Lung (tissue), 12 donors: ENCODE data around the gene TOP3A. TPM values are rescaled to one million over a fixed set of nuclear protein-coding genes. Genes with fewer than 3 reads are reported as not detected.

ENCODE experiments used
- ATAC-seq: fragments of 200-7000 bp; cut with Tn5 transposase; one replicate; pipeline ENCODE4 v1.9.1; 2020; ENCODE audit warnings: moderate number of reproducible peaks; ENCODE audit not compliant: insufficient read depth, low FRiP score
- DNase-seq, 3 donors: peaks; one replicate each; pipeline ENCODE4 v3.0.0-alpha.2; 2013 to 2017
- H3K27ac ChIP-seq, 2 donors: one replicate each; pipeline ENCODE4 v1.5.1; 2013; ENCODE audit warnings: mild to moderate bottlenecking in 2 of 2, moderate library complexity in 2 of 2, control low read depth in 1 of 2, inconsistent platforms in 1 of 2, low read depth in 1 of 2, low read length in 1 of 2
- H3K27me3 ChIP-seq, 3 donors: one replicate each; pipeline ENCODE4 v1.5.1; 2013; ENCODE audit warnings: low read length in 2 of 3; ENCODE audit not compliant: control insufficient read depth in 3 of 3, insufficient read depth in 3 of 3
- H3K36me3 ChIP-seq, 4 donors: one replicate each; pipeline ENCODE4 v1.5.1; 2013; ENCODE audit warnings: low read length in 4 of 4, mild to moderate bottlenecking in 1 of 4, moderate library complexity in 1 of 4; ENCODE audit not compliant: control insufficient read depth in 4 of 4, insufficient read depth in 4 of 4
- H3K4me1 ChIP-seq, 5 donors: one replicate each; pipeline ENCODE4 v1.5.1; 2013; ENCODE audit warnings: low read length in 5 of 5, mild to moderate bottlenecking in 2 of 5, moderate library complexity in 1 of 5; ENCODE audit not compliant: control insufficient read depth in 5 of 5, insufficient read depth in 5 of 5
- H3K4me3 ChIP-seq: one replicate; pipeline ENCODE4 v1.5.1; 2013; ENCODE audit warnings: mild to moderate bottlenecking, control low read depth, moderate library complexity
- H3K9ac ChIP-seq, 2 donors: one replicate each; pipeline ENCODE4 v1.5.1; 2013; ENCODE audit warnings: low read length in 2 of 2, control low read depth in 1 of 2; ENCODE audit not compliant: insufficient read depth in 1 of 2
- H3K9me3 ChIP-seq, 4 donors: one replicate each; pipeline ENCODE4 v1.5.1; 2013; ENCODE audit warnings: low read length in 3 of 4, mild to moderate bottlenecking in 1 of 4, moderate library complexity in 1 of 4; ENCODE audit not compliant: control insufficient read depth in 4 of 4, insufficient read depth in 3 of 4
- CTCF ChIP-seq: IDR thresholded peaks from 2 replicates; pipeline ENCODE4 v1.5.1; 2012; ENCODE audit warnings: mild to moderate bottlenecking; ENCODE audit errors: control extremely low read depth, extremely low read depth
- WGBS, 2 donors: extraction: QIAGEN DNeasy Blood & Tissue Kit; methylation state at CpG; one replicate each; pipeline ENCODE4 v1.1.7; 2013; 5-methylcytosine and 5-hydroxymethylcytosine counted together
- polyA plus RNA-seq, 2 donors: library from polyadenylated mRNA; stranded (reverse); fragments of 200-250 nt; gene quantifications; one replicate each; pipeline ENCODE4 v1.2.1, GENCODE V29; 2013
- total RNA-seq, 2 donors: library from RNA; depleted of rRNA in 1 of 2; stranded (reverse); fragments of >200 nt in 1 of 2; gene quantifications; one replicate each; pipeline ENCODE4 v1.2.1, GENCODE V29; 2014 to 2021
- donor health status: control.
- donor health status: control.
- donor health status: Bipolar disorder and iron deficiency.
- donor health status: healthy.
- donor health status: DM: yes; HTN: yes; CAD: no.

TOP3A gene
- total and polyA plus RNA-seq, 4 donors: 14.6 to 41.4 (median 26.8) TPM

DNA sequence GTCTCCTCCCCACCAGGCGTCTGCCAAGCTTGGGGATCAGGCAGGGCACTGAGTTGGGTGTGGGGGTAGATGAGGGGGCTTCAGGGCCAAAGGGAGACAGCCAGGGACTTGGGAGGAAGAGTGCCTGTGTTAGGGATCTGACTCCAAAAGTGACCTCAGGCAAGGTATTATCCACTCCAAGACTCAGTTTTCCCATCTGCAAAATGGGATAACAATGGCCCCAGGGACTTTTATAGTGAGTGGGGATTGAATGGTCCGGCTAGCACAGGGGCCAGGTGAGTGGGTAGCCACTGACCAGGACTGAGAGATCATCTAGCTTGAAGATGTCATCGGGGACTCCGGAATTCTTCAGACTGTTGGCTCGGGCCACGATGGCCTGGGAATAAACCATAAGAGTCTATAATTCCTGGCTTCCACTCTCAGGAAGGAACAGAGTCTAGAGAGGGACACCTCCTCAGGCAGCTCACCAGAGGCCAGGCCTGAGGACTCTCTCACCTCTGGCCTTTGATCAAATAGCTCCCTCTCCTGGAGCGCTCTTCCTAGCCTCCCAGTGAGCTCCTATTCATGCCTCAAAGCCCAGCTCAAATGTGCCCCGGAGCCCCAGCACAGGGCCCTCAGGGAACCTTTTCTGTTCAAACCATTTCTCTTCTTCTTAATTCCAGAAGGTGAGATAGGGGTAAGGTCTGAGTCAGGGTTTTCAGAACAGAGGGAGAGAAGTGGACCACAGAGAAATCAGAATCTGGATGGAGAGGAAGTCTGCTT, 59.7 kb downstream of the TOP3A start:
- no peak for DNase-seq
- Histone ChIP-seq H3K9me3 (no peaks in the 10 kb centered on the region), H3K36me3 (peaks cover 9 to 60% (median 27%) of the 10 kb centered on the region in 4 donors), H3K4me1 (peaks cover 7 to 19% (median 11%) of the 10 kb centered on the region in 5 donors), H3K27ac (no peak overlapping the region), H3K4me3 (no peak overlapping the region), H3K9ac (no peak overlapping the region), H3K27me3 (no peaks in the 10 kb centered on the region)
- TF ChIP-seq CTCF: no peak
- WGBS, 2 donors: 94 to 97% methylated on average over 8 of the region's 8 CpGs
- no peak for ATAC-seq

DNA sequence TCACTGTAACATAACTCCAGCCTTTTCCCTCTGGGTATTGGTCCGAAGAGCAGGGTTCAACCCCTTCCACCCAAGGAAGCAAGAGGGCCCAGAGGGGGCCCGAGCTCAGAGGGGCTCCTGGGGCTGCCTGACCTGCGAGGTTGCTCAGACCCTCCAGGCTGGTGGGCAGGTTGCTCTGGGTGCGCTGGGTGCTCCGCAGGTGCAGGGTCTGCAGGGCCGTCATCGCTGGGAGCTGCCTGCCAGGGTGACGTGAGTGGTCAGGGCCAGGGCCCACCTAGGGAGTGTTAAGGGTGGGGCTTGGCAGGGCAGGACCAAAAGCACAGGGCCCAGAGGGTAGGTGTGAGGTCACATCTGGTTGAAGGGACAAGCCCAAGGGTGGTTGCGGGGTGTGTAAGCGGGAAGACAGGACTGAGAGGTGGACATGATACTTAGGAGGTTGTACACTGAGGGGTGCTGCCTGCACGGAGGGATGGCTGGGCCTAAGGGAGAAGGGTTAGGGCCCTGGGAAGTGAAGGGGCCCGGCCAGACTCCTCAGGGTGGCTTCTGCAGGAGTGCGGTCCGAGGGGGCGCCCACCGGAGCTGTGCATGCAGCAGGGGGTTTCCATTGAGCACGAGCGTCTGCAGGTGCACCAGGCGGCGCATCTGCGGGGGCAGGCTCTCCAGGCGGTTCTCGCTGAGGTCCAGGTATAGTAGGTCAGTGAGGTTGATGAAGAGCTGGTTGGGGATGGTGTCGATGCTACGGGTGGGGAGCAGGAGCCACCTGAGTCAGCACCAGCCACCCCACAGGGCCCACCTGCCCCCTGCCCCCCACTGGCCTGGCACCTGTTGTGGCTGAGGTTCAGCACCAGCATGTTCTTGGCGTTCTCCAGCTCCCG, 60.6 kb downstream of the TOP3A start:
- no peak for DNase-seq
- Histone ChIP-seq H3K36me3 (peaks cover 9 to 63% (median 28%) of the 10 kb centered on the region in 4 donors), H3K9me3 (no peaks in the 10 kb centered on the region), H3K4me3 (no peak overlapping the region), H3K4me1 (peaks cover 7 to 17% (median 11%) of the 10 kb centered on the region in 5 donors), H3K9ac (no peak overlapping the region), H3K27me3 (no peaks in the 10 kb centered on the region), H3K27ac (no peak overlapping the region)
- TF ChIP-seq CTCF: no peak
- 93 to 97% methylated on average over 25 to 27 of the region's 27 CpGs for WGBS, 2 donors
- no peak for ATAC-seq

- Histone ChIP-seq H3K9me3 (no peaks in the 10 kb centered on the region), H3K4me3 (no peak overlapping the region), H3K36me3 (peaks cover 9 to 71% (median 28%) of the 10 kb centered on the region in 4 donors), H3K9ac (no peak overlapping the region), H3K27ac (no peak overlapping the region), H3K4me1 (peaks cover 6 to 13% (median 10%) of the 10 kb centered on the region in 5 donors), H3K27me3 (no peaks in the 10 kb centered on the region)
- no peak for TF ChIP-seq CTCF
- WGBS, 2 donors: 91 to 93% methylated on average over 15 to 16 of the region's 16 CpGs
- ATAC-seq (no peak), DNase-seq (no peak)
These were observed 61.5 kb downstream of the TOP3A start for GRCh38 chr17:18253187-18253884.
